B cell (primary cell): ENCODE measurements around the gene PITX2.

ENCODE experiments used
- CTCF ChIP-seq: fragments of 200-600 bp; IDR thresholded peaks from one replicate; pipeline ENCODE4 v1.8.0; 2022; ENCODE audit warnings: antibody characterized with exemption, mild to moderate bottlenecking
- EZH2 ChIP-seq: IDR thresholded peaks from 2 replicates; pipeline ENCODE4 v1.6.1; 2012; ENCODE audit warnings: borderline replicate concordance, low read depth, mild to moderate bottlenecking, moderate library complexity, low read length; ENCODE audit not compliant: insufficient read depth, poor library complexity, severe bottlenecking

- TF ChIP-seq CTCF (no peak), EZH2 (no peak)
These were observed 48.8 kb upstream of the PITX2 start for GRCh38 chr4:110671679-110672078.
